Measurements from ENCODE around the gene SLC8A2.

GRCh38 chr19:47404334-47405196 lies 67.1 kb downstream of the SLC8A2 start:
- TF ChIP-seq CTCF (optimal IDR thresholded peaks at IDR 0.05 in 1 of 3, IDR thresholded peaks at IDR 0.05 in 1 of 3, conservative IDR thresholded peaks at IDR 0.05 in 1 of 3; ENCODE audit: extremely low read depth in 1 of 3, insufficient read depth in 2 of 3, low read length in 3 of 3) (no peak), EZH2 (IDR thresholded peaks at IDR 0.05; ENCODE audit: low read length) (no peak)
